Gastrocnemius medialis (tissue), 4 donors: ENCODE data around the gene SSC4D. TPM values are rescaled to one million over a fixed set of nuclear protein-coding genes. Genes with fewer than 3 reads are reported as not detected.
A peak's percentile ranks its signal among the peaks of the same experiment; 100 is the strongest.
"Not testable (repeated sequence)": the region's sequence is repeated elsewhere in the genome, so short reads cannot be mapped to it uniquely, and the experiment has no call there.

ENCODE experiments used
- ATAC-seq, 2 donors: fragments of 150-250 bp; one replicate each; pipeline ENCODE4 v1.9.1; 2016
- DNase-seq, 2 donors: peaks; one replicate each; pipeline ENCODE4 v3.0.0-alpha.2; 2019
- H3K27ac ChIP-seq, 4 donors: fragments of 200-600 bp; sonication (generic); 1 replicate in 1 of 4; 2 replicates in 3 of 4; pipeline ENCODE4 v1.5.1; 2016 to 2018; ENCODE audit warnings: mild to moderate bottlenecking in 2 of 4, moderate library complexity in 1 of 4
- H3K27me3 ChIP-seq, 3 donors: fragments of 200-600 bp; sonication (generic) in 2 of 3; 1 replicate in 1 of 3; 2 replicates in 2 of 3; pipeline versions ENCODE4 v1.5.1 to v1.6.0; 2016 to 2019; ENCODE audit warnings: mild to moderate bottlenecking in 1 of 3, moderate library complexity in 1 of 3
- H3K36me3 ChIP-seq, 2 donors: fragments of 200-600 bp; sonication (generic) in 1 of 2; one replicate each; pipeline ENCODE4 v1.5.1; 2017 to 2018
- H3K4me1 ChIP-seq, 2 donors: fragments of 200-600 bp; sonication (generic) in 1 of 2; one replicate each; pipeline ENCODE4 v1.5.1; 2016 to 2017; ENCODE audit warnings: mild to moderate bottlenecking in 2 of 2
- H3K4me3 ChIP-seq, 4 donors: fragments of 200-600 bp; sonication (generic) in 3 of 4; 1 replicate in 1 of 4; 2 replicates in 3 of 4; pipeline ENCODE4 v1.5.1; 2016 to 2019; ENCODE audit warnings: mild to moderate bottlenecking in 2 of 4
- H3K9me3 ChIP-seq, 3 donors: fragments of 200-600 bp; sonication (generic) in 2 of 3; 1 replicate in 1 of 3; 2 replicates in 2 of 3; pipeline ENCODE4 v1.5.1; 2016 to 2019
- POLR2A ChIP-seq, 2 donors: fragments of 450-650 bp; IDR thresholded peaks; one replicate each; pipeline ENCODE4 v1.6.1; 2017; ENCODE audit warnings: antibody characterized with exemption in 2 of 2, mild to moderate bottlenecking in 2 of 2, moderate library complexity in 2 of 2
- in situ Hi-C, 4 donors: fragments of 200-750 bp; cut with MboI; loops; one replicate each; pipeline versions ENCODE4 v1.15.0 to v1.8.0; 2017; ENCODE audit warnings: low sequenced_read_pairs in 4 of 4
- intact Hi-C: fragments of 100-400 bp; cut with DNase I; formaldehyde crosslinking; loops from one replicate; pipeline ENCODE4 v1.15.1; 2023; ENCODE audit warnings: low total_unique reads
- total RNA-seq, 4 donors: library from RNA; depleted of rRNA; stranded (reverse); fragments of >200 nt; gene quantifications; one replicate each; pipeline versions ENCODE4 v1.1.0 to v1.2.3, GENCODE V29; 2016
- TF ChIP-seq, protein P1 (sequence below), 5 experiments: fragments of 450-650 bp in 3 of 5; fragments of 200-600 bp in 2 of 5; sonication (generic) in 2 of 5; IDR thresholded peaks in 4 of 5; conservative IDR thresholded peaks in 1 of 5; 1 replicate in 4 of 5; 2 replicates in 1 of 5; pipeline ENCODE4 v1.5.1; 2016 to 2019; ENCODE audit warnings: antibody characterized with exemption in 5 of 5, mild to moderate bottlenecking in 3 of 5, moderate library complexity in 3 of 5

SSC4D gene
- total RNA-seq, 4 donors from 2014 or later: 0.20 to 0.68 (median 0.25) TPM; not detected in 1

- Histone ChIP-seq H3K27me3 (no peaks in the 10 kb centered on the region), H3K4me3 (peak overlapping the region in 2 of 4 donors; percentile 7 to 34), H3K36me3 (no peaks in the 10 kb centered on the region), H3K9me3 (no peaks in the 10 kb centered on the region), H3K27ac (peak overlapping the region; percentile 71 to 88 (median 79)), H3K4me1 (peaks cover 28% of the 10 kb centered on the region in 2 donors)
- intact Hi-C loops: no loop called here
- no peak for TF ChIP-seq POLR2A (IDR thresholded peaks at IDR 0.05)
- TF ChIP-seq, protein P1, sequence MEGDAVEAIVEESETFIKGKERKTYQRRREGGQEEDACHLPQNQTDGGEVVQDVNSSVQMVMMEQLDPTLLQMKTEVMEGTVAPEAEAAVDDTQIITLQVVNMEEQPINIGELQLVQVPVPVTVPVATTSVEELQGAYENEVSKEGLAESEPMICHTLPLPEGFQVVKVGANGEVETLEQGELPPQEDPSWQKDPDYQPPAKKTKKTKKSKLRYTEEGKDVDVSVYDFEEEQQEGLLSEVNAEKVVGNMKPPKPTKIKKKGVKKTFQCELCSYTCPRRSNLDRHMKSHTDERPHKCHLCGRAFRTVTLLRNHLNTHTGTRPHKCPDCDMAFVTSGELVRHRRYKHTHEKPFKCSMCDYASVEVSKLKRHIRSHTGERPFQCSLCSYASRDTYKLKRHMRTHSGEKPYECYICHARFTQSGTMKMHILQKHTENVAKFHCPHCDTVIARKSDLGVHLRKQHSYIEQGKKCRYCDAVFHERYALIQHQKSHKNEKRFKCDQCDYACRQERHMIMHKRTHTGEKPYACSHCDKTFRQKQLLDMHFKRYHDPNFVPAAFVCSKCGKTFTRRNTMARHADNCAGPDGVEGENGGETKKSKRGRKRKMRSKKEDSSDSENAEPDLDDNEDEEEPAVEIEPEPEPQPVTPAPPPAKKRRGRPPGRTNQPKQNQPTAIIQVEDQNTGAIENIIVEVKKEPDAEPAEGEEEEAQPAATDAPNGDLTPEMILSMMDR (IDR thresholded peaks at IDR 0.05 in 4 of 5, conservative IDR thresholded peaks at IDR 0.05 in 1 of 5): no peak
- DNase-seq (no peak), ATAC-seq (no peak)
- in situ Hi-C loops: loop anchor here in 1 of 4 donors (5.0 kb wide), 1 partner anchor 47 kb away; no protein-coding TSS in a partner anchor
These were observed 45.3 kb downstream of the SSC4D start for GRCh38 chr7:76364198-76364584.

DNA sequence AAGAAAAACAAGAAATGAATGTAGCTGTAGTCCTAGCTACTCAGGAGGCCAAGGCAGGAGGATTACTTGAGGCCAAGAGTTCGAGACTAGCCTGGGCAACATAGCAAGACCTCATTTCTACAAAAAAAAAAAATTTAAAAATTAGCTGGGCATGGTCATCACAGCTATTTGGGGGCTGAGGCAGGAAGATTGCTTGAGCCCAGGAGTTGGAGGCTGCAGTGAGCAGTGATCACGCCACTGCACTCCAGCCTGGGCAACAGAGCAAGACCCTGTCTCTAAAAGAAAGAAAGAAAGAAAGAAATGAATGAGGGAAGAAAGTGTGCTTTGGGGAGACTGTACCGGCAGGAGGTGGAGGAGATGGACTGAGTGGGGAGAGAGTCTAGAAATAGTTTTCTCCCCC is 45.7 kb downstream of the SSC4D start:
- in situ Hi-C loops: loop anchor here in 1 of 4 donors (5.0 kb wide), 1 partner anchor 46 kb away; no protein-coding TSS in a partner anchor
- DNase-seq, H3K36me3 ChIP-seq, ATAC-seq, H3K9me3 ChIP-seq, H3K4me3 ChIP-seq, H3K27me3 ChIP-seq, intact Hi-C loops: not testable (repeated sequence)
- Histone ChIP-seq H3K27ac (peak overlapping the region; percentile 71 to 88 (median 79)), H3K4me1 (peaks cover 28% of the 10 kb centered on the region in 2 donors)

DNA sequence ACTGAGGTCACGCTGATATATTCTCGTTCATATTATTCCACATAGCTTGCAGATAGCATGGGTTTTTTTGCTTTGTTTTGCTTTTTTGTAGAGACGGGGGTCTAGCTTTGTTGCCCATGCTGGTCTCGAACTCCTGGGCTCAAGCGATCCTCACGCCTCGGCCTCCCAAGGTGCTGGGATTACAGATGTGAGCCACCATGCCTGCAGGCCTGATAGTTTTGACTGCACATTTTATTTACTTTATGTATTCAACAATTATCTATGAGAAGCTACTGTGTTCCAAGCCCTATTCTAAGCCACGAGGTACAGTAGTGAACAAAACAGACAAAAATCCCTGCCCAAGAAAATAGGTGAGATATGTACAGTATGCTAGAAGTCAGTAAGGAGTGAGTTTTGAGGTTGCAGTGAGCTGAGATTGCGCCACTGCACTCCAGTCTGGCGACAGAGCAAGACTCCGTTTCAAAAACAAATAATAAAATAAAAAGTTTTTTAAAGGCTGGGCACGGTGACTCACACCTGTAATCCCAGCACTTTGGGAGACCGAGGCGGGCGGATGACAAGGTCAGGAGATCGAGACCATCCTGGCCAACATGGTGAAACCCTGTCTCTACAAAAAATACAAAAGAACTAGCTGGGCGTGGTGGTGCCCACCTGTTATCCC is 49.4 kb downstream of the SSC4D start:
- Histone ChIP-seq H3K9me3 (no peaks in the 10 kb centered on the region), H3K27me3 (no peaks in the 10 kb centered on the region), H3K36me3 (no peaks in the 10 kb centered on the region), H3K4me1 (peaks cover 41 to 42% of the 10 kb centered on the region in 2 donors), H3K4me3 (peak overlapping the region in 3 of 4 donors; percentile 88 to 97 (median 92)), H3K27ac (peak overlapping the region; percentile 96 to 100 (median 98))
- TF ChIP-seq, protein P1 (IDR thresholded peaks at IDR 0.05 in 4 of 5, conservative IDR thresholded peaks at IDR 0.05 in 1 of 5): no peak
- no peak for TF ChIP-seq POLR2A (IDR thresholded peaks at IDR 0.05)
- in situ Hi-C loops (loop anchor here in 2 of 4 donors (5.0 kb wide), 2 partner anchors 38 to 43 kb away; no protein-coding TSS in a partner anchor), intact Hi-C loops (loop anchor here (1.0 to 5.0 kb wide), 4 partner anchors 33 to 183 kb away; no protein-coding TSS in a partner anchor)
- no peak for DNase-seq
- ATAC-seq: no peak

- intact Hi-C loops: loop anchor here (1.0 to 5.0 kb wide), 4 partner anchors 34 to 182 kb away; no protein-coding TSS in a partner anchor
- Histone ChIP-seq H3K4me1 (peaks cover 41 to 43% of the 10 kb centered on the region in 2 donors), H3K36me3 (no peaks in the 10 kb centered on the region), H3K9me3 (no peaks in the 10 kb centered on the region), H3K27ac (peak overlapping the region; percentile 96 to 100 (median 98)), H3K27me3 (no peaks in the 10 kb centered on the region), H3K4me3 (peak overlapping the region; percentile 81 to 97 (median 90))
- no peak for TF ChIP-seq POLR2A (IDR thresholded peaks at IDR 0.05)
- TF ChIP-seq, protein P1 (IDR thresholded peaks at IDR 0.05 in 4 of 5, conservative IDR thresholded peaks at IDR 0.05 in 1 of 5): peak; percentile 69 to 91 (median 83)
- ATAC-seq (peak; percentile 91 to 93), DNase-seq (peak; percentile 98 to 99)
- in situ Hi-C loops: loop anchor here in 1 of 4 donors (5.0 kb wide), 1 partner anchor 37 kb away; no protein-coding TSS in a partner anchor
These were observed 50.2 kb downstream of the SSC4D start for GRCh38 chr7:76359111-76359977.
